Pons (tissue), 1 donor: ENCODE results near the gene MIER3.
"Not testable (repeated sequence)": the region's sequence is repeated elsewhere in the genome, so short reads cannot be mapped to it uniquely, and the experiment has no call there.

ENCODE experiments used
- DNase-seq: peaks from one replicate; pipeline ENCODE4 v3.0.0-alpha.2; 2016; ENCODE audit warnings: low spot score

MIER3 gene

GRCh38 chr5:56951946-56952691 is at the start of gene MIER3:
Gene MIER3 (minus strand): TSS chr5:56952123. CDS start chr5:56952102, 21 bp downstream.
- peak; percentile 48 for DNase-seq

GRCh38 chr5:56995596-56995995 is 43.7 kb upstream of the MIER3 start:
- no peak for DNase-seq

GRCh38 chr5:56993241-56993640 is 41.3 kb upstream of the MIER3 start:
- peak; percentile 3 for DNase-seq

- no peak for DNase-seq
Observed at GRCh38 chr5:56989676-56990075, 37.8 kb upstream of the MIER3 start.

GRCh38 chr5:56988490-56988889 is 36.6 kb upstream of the MIER3 start:
- no peak for DNase-seq

- DNase-seq, result no peak
Observed at GRCh38 chr5:56987171-56987570, 35.2 kb upstream of the MIER3 start.

- DNase-seq, result no peak
Observed at GRCh38 chr5:56986626-56986947, 34.7 kb upstream of the MIER3 start.

- no peak for DNase-seq
Observed at GRCh38 chr5:56985936-56986625, 34.2 kb upstream of the MIER3 start.

- no peak for DNase-seq
Observed at GRCh38 chr5:56984445-56984844, 32.5 kb upstream of the MIER3 start.

GRCh38 chr5:56983593-56984361 is 31.9 kb upstream of the MIER3 start:
- no peak for DNase-seq

GRCh38 chr5:56981548-56982315 is 29.8 kb upstream of the MIER3 start:
- no peak for DNase-seq

- no peak for DNase-seq
Observed at GRCh38 chr5:56979968-56980367, 28.0 kb upstream of the MIER3 start.

GRCh38 chr5:56979526-56979925 is 27.6 kb upstream of the MIER3 start:
- not testable (repeated sequence) for DNase-seq

GRCh38 chr5:56977822-56978221 is 25.9 kb upstream of the MIER3 start:
- DNase-seq, result no peak

- no peak for DNase-seq
Observed at GRCh38 chr5:56977021-56977420, 25.1 kb upstream of the MIER3 start.

GRCh38 chr5:56974241-56974640 is 22.3 kb upstream of the MIER3 start:
- no peak for DNase-seq

GRCh38 chr5:56973473-56973872 is 21.6 kb upstream of the MIER3 start:
- no peak for DNase-seq

GRCh38 chr5:56971275-56971674 is 19.4 kb upstream of the MIER3 start:
- no peak for DNase-seq

- no peak for DNase-seq
Observed at GRCh38 chr5:56964173-56964572, 12.2 kb upstream of the MIER3 start.

- no peak for DNase-seq
Observed at GRCh38 chr5:56963246-56963645, 11.3 kb upstream of the MIER3 start.

- DNase-seq, result no peak
Observed at GRCh38 chr5:56962286-56962685, 10.4 kb upstream of the MIER3 start.

- DNase-seq, result peak; percentile 3
Observed at GRCh38 chr5:56961746-56962145, 9.8 kb upstream of the MIER3 start.
